Activated CD8-positive, alpha-beta memory T cell treated with anti-CD3 and anti-CD28 coated beads, Interleukin-2, amount 50 U/mL, for 48 hours (primary cell): Measurements from ENCODE around the gene GATAD2B.
"Not testable (repeated sequence)": the region's sequence is repeated elsewhere in the genome, so short reads cannot be mapped to it uniquely, and the experiment has no call there.

ENCODE experiments used
- DNase-seq: peaks from one replicate; pipeline ENCODE4 v3.0.0-alpha.2; 2020

The GATAD2B gene

DNA sequence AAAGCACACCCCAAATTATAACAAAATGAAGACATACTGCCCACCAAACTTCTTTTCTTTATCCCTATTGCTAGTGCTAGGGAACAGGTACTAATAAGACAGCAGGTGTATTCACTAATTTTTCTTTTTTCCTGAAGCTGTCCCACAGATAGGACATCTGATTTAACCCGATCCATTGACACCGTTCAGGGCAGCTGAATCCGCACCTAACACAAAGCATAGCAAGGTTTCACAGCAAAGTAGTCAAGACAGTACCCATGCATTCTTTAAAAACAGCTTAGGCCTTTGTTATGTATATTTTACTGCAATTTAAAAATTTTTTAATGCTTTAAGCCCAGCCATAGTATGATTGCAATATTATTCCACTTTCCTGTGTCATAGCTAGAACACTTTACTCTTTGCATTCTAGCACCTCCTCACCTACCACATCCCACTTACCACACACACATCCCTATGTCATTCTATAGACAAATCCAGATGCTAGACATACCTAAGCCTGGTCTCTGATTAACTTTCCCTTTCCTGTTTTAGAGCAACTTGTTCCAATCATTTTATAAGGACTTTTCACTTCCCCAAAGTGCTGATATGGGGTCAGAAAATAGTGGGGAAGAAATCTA lies 40.4 kb downstream of the GATAD2B start:
- DNase-seq: no peak

DNA sequence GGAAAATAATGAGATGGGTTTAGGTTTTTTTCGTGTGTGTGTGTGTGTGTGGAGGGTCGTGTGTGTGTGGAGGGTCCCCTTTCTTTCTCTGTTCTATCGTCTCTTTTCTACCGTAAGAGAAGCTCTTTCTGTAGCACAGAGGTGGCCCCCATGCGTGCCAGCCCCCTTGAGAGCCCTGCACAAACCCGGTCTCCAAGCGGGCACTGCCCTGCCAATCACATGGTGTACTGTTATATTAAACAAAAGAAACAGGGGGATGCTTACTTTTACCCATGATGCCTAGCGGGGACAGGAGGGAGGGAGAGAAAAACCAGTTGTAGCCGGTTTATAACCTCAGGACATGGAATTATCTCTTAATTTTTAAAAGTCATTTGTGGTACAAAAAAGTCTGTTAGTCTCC lies 41.0 kb downstream of the GATAD2B start:
- no peak for DNase-seq

DNA sequence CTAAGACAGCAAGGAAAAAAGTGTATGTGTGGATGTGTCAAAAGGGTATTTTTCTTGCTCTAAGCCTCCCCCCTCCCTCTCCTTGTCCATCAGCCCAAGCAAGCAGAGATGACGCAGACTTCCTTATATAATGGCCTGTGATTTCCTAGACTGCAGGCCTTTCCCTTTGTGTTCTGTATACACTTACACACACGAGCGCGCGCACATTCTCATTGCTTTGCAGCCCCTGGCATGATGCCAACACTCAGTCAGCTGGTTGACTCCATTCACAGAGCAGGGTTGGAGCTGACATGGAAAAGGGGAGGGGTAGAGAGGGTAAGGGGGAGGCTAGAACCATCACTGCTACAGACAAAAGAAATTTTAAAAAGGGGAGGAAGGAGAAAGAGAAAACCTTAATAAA lies 41.8 kb downstream of the GATAD2B start:
- DNase-seq: no peak

DNA sequence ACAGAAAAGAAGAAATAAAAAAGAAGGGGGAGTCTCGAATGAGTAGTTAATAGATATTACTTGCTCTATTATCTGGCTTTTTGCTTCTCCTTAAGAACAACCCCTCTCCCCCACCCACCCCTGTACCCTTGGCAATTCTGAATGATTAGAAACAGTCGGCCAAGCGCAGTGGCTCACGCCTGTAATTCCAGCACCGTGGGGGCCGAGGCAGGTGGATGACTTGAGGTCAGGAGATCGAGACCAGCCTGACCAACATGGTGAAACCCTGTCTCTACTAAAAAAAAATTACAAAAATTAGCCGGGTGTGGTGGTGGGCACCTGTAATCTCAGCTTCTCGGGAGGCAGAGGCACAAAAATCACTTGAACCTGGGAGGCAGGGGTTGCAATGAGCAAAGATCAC lies 42.7 kb downstream of the GATAD2B start:
- DNase-seq: no peak

DNA sequence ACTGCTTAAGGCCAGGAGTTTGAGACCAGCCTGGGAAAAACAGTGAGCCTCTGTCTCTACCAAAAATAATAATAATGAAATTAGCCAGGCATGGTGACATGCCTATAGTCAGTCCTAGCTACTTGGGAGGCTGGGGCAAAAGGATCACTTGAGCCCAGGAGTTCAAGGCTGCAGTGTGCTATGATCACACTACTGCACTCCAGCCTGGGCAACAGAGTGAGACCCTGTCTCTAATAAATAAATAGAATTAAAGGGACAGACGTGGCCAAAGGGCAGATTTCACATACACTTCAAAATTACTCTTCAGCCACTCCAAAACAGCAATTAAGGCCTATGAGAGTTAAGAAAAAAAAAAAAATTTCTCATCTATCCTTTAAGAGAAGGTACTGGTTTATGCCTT lies 45.7 kb downstream of the GATAD2B start:
- no peak for DNase-seq

DNA sequence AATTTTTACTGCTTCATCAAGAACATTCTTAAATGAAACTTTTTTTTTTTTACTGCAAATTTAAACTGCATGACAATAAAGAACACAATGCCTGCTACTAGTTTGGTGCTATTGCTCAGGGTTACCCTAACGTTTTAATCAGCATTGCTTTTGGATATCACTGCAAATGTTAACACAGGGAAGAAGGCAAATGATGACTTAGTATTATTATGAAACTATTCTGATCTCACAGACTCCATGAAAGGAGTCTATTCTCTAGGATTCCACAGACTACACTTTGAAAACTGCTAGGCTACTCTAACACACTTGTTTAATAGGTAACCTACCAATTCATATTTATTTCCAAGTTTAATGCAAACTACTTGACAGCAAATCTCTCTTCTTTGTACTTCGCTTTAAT lies 49.8 kb downstream of the GATAD2B start:
- DNase-seq: no peak

DNA sequence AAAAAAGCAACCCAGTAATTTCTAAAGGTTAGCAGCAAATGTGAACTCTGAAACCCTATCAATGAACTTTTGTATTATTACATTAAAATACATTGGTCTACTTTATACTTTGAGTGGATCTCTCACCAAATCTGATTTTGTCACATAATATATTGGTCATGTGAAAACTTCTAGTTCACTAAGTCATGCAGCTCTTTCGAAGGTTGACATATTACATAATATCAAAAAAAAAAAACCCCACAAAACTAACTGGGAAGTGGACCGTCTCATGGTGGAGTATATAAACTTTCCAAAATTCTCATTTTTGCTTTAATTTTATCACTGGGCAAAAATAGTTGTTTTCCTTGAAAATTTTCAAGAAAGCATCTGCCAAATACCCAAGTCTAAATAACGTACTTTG lies 50.4 kb downstream of the GATAD2B start:
- DNase-seq: no peak

DNA sequence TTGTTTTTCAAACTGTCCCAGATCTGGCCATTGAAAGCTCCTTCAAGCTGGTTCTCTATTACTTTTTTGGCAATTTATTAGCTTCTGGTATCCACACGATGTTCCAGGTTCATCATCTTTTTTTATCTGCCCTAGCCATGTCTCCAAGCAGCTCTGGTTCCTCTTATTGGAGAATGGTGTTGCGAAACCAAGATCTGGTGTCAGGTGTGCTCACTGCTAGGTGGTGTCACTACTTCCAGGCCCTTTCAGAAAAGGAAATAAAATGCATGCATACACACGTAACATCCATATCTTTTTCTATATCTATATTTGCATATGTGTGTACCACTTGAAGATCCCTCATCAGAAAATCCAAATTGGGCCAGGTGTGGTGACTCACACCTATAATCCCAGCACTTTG lies 53.3 kb downstream of the GATAD2B start:
- no peak for DNase-seq

DNA sequence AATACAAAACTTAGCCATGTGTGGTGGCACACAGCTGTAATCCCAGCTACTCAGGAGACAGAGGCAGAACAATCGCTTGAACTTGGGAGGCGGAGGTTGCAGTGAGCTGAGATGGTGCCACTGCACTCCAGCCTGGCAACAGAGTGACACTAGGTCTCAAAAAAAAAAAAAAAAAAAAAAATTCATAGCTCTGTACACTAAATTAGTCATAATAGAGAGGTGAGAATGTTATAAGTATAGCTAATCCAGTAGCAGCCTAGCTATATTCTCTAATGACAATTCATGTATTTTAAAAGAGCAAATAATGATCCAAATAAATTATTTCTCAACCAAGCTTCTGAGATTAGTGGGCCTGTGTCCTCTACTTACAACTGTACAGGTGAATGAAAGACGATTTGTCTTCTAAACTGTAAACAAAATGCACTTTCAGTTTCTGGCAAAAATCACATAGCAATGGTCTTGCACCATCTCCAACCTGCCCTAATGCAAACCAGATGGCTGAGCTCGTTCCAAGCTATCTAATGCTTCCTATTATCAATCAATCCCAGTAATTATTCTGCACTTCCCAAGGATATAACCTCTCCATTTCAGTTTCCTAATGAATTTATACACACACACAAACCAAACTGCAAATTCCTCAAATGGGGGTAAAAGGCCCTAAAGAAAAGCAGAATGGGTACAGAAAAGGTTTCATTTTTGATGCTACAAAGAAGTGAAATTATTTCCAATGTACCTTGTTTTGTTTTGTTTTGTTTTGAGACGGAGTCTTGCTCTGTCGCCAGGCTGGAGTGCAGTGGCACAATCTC lies 56.5 kb downstream of the GATAD2B start:
- no peak for DNase-seq

DNA sequence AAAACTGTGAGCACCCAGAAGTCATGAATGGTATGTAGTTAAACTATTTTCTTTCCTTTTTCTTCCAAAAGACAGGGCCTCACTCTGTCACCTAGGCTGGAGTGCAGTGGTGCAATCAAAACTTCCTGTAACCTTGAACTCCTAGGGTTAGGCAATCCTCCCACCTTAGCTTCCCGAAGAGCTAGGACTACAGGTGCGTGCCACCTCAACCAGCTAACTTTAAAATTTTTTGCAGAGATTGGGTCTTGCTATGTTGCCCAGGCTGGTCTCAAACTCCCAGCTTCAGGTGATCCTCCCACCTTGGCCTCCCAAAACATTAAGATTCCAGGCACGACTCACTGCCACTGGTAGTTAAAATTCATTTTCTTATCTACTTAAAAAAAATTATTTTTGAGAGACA lies 62.5 kb downstream of the GATAD2B start:
- DNase-seq: no peak

DNA sequence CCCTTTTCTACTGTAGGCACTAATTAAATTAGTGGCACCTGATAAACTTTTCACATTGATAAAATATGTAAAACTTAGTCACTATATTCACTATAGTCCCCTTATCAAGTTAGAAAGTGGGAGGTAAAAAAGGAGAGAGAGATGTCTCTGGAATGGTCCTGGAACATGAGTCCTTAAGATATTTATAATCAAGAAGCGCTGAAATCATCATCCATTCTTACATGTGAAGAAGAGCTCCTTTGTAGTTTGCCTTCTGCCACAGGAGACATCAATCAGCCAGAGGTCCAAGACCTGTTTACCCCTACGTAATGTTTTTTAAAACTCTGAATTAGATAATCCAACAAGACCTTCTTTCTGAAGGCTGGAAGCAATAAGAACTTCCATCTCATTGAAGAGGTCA lies 65.3 kb downstream of the GATAD2B start:
- DNase-seq: no peak

DNA sequence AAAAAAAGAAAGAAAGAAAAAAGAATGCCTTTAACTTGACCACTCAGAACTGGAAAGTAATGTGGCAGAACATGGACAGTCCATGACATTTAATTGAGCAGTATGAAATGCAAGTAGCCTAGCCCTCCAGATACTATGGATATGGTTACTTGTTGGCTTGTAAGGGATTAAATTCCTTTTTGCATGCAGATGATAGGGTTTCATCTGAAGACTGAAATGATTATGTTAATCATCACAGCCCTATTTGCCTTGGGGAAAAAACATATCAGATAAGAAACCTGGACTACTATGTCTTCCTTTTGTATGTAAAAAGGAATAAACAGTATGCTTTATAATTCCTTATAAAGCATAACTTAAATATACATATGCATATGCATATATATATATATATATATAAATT lies 66.0 kb downstream of the GATAD2B start:
- DNase-seq: no peak

DNA sequence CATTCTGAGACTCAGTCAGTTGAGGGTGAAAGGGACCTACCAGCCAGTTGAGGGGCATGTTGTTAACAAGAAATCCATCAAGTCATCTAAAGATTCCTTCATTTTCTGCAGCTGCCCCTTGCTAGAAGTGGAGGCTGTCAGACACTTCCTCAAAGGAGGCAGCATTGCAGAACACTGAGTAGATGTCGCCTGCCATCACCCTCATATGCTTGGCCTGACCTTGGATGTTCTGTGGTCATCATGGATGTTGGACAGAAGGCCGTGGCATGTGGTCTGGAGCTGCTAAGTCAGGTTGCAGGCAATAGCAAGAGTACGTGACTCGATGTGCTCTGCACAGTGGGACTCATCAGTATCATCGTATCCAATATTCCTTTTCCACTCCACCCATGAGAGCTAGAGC lies 70.6 kb downstream of the GATAD2B start:
- DNase-seq: no peak

DNA sequence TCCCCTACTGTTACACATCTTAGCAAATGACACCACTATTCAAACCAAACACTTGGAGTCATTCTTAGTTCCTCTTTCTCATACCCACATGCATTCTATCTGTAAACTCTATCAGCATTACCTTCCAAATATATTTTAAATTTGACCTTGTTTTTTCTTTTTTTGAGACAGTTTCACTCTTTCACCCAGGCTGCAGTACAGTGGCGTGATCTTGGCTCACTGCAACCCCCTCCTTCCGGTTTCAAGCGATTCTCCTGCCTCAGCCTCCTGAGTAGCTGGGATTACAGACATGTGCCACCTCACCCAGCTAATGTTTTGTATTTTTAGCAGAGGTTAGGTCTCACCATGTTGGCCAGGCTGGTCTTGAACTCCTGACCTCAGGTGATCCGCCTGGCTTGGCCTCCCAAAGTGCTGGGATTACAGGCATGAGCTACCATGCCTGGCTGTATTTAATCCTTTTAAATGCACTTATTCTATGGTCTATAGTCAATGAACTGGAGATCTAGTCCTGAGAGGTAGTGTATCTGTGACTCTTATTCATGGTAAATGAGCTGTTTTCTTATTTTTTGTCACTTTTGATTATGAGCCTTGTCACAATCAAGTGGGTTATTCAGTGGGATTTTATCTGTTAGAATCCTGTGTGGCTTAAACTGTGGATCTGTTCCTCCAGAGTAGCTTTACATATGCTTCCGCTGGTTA lies 73.1 kb downstream of the GATAD2B start:
- DNase-seq: no peak

DNA sequence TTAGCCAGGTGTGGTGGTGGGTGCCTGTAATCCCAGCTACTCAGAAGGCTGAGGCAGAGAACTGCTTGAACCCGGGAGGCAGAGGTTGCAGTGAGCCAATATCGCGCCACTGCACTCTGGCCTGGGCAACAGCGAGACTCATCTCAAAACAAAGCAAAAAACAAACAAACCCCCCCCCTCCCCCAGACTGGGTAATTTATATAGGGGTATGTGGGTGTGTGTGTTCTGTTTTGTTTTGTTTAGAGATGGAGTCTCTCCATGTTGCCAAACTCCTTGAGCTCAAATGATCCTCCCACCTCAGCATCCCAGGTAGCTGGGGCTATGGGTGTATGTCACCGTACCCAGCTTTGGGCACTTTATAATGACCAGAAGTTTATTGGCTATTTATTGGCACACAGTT lies 74.0 kb downstream of the GATAD2B start:
- DNase-seq: no peak

DNA sequence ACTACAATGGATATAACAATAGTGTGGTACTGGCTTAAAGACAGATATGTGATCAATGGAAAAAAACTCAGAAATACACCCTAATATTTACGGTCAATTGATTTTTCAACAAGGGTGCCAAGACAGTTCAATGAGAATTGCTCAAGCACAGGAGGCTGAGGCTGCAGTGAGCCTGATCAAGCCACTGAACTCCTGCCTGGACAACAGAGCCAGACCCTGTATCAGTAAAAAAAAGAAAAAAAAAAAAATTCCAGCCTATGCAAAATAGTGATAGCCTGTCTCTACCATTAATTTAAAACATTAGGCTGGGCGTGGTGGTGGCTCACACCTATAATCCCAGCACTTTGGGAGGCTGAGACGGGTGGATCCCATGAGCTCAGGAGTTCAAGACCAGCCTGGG lies 77.6 kb downstream of the GATAD2B start:
- DNase-seq: no peak

DNA sequence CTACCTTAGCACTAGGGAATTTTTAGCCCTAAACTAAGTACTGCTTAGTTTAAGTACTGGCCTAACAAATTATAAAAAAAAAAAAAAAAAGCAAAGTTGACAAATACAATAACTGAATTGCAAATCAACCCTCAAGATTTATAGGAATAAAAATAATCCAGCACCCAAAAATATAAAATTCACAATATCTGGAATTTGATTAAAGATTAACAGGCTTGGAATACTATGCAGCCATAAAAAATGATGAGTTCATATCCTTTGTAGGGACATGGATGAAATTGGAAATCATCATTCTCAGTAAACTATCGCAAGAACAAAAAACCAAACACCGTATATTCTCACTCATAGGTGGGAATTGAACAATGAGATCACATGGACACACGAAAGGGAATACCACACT lies 78.4 kb downstream of the GATAD2B start:
- DNase-seq: not testable (repeated sequence)

DNA sequence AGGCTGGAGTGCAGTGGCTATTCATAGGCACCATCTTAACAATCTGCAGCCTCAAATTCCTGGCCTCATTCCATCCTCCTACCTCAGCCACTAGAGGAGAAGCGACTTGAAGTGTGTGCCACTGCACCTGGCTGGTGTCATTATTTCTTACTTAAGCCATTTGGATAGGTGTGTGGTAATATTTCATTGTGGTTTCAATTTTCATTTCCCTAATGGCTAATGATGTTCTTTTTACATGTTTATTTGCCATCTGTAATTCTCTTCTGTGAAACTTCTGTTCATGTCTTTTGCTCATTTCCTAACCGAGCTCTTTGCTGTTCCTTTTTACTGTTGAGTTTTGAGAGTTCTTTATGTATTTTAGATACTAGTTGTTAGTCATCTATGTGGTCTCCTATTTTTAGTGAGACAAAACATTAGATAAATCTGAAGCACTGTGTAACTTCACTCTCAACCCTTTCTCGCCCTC lies 80.7 kb downstream of the GATAD2B start:
- DNase-seq: no peak

DNA sequence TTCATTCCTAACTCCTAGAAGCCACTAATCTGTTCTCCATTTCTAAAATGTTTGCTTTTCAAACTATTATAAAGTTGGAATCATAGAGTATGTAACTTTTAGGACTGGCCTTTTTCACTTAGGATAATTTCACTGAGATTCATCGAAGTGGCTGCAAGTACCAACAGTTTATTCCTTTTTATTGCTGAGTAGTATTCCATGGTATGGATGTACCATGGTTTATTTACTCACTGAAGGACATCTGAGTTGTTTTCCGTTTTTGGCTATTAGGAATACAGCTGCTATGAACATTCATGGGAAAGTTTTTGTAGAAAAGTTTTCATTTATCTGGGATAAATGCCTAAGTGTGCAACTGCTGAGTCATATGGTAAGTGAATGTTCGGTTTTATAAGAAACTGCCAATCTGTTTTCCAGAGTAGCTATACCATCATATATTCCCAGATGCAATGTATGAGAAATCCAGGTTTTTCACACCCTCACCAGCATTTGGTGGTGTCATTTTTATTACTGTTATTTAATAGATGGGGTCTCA lies 81.2 kb downstream of the GATAD2B start:
- DNase-seq: no peak

DNA sequence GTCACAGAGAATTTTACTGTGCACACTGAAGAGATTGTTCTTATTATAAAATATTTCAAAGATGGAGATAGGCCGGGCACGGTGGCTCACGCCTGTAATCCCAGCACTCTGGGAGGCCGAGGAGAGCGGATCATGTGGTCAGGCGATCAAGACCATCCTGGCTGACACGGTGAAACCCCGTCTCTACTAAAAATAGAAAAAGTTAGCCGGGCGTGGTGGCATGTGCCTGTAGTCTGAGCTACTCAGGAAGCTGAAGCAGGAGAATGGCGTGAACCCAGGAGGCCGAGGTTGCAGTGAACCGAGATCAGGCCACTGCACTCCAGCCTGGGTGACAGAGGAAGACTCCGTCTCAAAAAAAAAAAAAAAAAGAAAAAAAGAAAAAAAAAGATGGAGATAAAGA lies 82.0 kb downstream of the GATAD2B start:
- not testable (repeated sequence) for DNase-seq

DNA sequence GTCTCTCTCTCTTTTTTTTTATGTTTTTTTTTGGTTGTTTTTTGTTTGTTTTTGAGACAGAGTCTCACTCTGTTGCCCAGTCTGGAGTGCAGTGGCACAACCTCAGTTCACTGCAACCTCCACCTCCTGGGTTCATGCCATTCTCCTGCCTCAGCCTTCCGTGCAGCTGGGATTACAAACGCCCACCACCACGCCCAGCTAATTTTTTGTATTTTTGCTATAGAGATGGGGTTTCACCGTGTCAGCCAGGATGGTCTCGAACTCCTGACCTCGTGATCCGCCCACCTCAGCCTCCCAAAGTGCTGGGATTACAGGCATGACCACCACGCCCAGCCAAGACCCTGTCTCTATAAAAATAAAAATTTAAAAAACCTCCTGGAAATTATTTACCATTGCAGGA lies 88.8 kb downstream of the GATAD2B start:
- not testable (repeated sequence) for DNase-seq

DNA sequence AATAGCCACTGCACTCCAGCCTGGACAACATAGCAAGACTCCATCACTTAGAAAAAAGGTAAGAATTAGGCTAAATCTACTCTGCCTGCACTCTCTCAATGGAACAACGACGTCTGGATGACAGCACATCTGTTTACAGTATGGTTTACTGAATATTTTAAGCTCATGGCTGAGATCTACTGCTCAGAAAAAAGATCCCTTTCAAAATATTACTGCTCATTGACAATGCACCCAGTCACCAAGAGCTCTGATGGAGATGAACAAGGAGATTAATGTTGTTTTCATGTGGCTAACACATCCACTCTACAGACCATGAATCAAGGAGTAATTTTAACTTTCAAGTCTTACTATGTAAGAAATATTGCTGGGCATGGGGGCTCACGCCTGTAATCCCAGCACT lies 89.6 kb downstream of the GATAD2B start:
- no peak for DNase-seq

DNA sequence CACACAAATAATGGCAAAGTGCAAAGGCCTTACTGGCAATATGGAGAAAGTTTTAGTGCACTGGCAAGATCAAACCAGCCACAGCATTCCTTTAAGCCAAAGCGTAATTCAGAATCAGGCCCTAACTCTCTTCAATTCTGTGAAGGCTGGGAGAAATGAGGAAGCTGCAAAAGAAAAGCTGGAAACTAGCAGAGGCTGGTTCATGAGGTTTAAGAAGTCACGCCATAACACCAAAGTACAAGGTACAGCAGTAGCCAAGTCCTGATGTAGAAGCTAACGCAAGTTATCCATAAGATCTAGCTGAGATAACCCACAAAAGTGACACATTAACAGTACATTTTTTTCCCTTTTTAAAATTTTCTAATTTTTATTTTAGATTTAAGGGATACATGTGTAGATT lies 90.5 kb downstream of the GATAD2B start:
- DNase-seq: no peak

DNA sequence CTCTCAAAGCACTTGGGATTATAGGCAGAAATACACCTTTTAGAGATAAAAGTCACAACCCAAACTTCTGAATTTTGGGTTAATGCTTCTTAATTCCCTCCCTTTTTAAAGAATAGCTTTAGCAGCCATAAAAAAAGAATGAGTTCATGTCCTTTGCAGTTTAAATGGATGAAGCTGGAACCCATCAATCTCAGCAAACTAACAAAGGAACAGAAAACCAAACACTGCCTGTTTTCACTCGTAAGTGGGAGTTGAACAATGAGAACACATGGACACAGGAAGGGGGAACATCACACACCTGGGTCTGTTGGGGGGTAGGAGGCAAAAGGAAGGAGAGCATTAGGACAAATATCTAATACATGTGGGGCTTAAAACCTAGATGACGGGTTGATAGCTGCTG lies 91.7 kb downstream of the GATAD2B start:
- no peak for DNase-seq
